PFSK-1 (cell line): ENCODE data around the gene ARL6IP6. TPM values are rescaled to one million over a fixed set of nuclear protein-coding genes. Genes with fewer than 3 reads are reported as not detected.
A peak's percentile ranks its signal among the peaks of the same experiment; 100 is the strongest.

Experiments
- FOXP2 ChIP-seq: optimal IDR thresholded peaks from 2 replicates; pipeline ENCODE3; 2011; ENCODE audit warnings: borderline replicate concordance, control low read depth, inconsistent platforms; ENCODE audit not compliant: insufficient read depth; ENCODE audit errors: extremely low read length, extremely low read depth
- POLR2AphosphoS5 ChIP-seq: IDR thresholded peaks from 2 replicates; pipeline ENCODE4 v1.6.1; 2012; ENCODE audit warnings: low read depth, mild to moderate bottlenecking, control low read depth, low read length, moderate library complexity
- SIN3A ChIP-seq: IDR thresholded peaks from 2 replicates; pipeline ENCODE4 v1.6.1; 2012; ENCODE audit warnings: mild to moderate bottlenecking, low read length, moderate library complexity, borderline replicate concordance; ENCODE audit not compliant: insufficient read depth
- TAF1 ChIP-seq: IDR thresholded peaks from 2 replicates; pipeline ENCODE4 v1.6.1; 2012; ENCODE audit warnings: low read length, control low read depth, borderline replicate concordance; ENCODE audit not compliant: insufficient read depth
- polyA plus RNA-seq: library from polyadenylated mRNA; unstranded; fragments of >200 nt; gene quantifications from one replicate; pipeline ENCODE4 v1.2.1, GENCODE V29; 2012; ENCODE audit warnings: low read depth, missing spikeins; ENCODE audit not compliant: insufficient read length
- TF ChIP-seq, protein P1 (sequence below), 2 experiments: IDR thresholded peaks; 2 replicates each; pipeline versions ENCODE4 v1.6.1 to v1.8.0; 2011 to 2012; ENCODE audit warnings: low read depth in 2 of 2, low read length in 2 of 2, control low read depth in 1 of 2, inconsistent platforms in 1 of 2, mild to moderate bottlenecking in 1 of 2, moderate library complexity in 1 of 2; ENCODE audit not compliant: insufficient read depth in 1 of 2

The ARL6IP6 gene
- polyA plus RNA-seq, result 12.4 TPM

DNA sequence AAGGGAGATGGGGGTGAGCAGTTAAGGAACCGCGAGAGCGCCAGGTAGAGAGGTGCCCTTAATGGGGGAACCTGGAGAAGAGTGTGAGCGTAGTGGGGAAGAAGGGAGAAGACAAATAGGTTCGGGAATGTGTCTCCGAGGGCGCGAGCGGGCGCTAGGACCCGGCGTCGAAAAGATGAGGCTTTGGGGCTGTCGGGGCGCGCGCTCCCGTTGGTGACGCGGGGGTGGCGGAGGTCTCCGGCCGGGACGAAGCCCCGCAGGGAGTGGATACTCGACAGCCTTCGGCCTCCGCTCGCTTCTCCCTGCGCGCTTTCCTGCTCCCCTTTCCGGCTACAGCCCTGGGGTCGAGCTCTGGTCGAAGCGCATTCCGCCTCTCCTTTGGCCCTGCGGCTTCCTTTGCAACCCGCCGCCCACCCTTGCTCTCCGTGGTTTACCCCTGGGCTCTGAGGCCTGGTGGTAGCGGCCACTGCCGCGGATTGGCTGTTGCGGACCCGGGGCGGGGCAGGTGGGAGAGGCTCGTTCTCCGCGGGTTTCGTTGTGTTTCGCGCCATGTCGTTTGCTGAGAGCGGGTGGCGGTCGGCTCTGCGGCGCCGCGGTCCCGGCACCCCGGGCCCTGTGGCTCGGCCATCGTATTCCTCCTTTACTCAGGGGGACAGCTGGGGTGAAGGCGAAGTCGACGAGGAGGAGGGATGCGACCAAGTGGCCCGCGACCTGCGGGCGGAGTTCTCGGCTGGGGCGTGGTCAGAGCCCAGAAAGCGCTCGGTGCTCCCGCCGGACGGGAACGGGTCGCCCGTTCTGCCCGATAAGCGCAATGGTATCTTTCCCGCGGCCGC is at the start of gene ARL6IP6:
Gene ARL6IP6, plus strand, starts transcription at position 545 of the 833 bp plus-strand sequence. Its CDS starts 5 bp downstream, at position 550.
- TF ChIP-seq, protein P1, sequence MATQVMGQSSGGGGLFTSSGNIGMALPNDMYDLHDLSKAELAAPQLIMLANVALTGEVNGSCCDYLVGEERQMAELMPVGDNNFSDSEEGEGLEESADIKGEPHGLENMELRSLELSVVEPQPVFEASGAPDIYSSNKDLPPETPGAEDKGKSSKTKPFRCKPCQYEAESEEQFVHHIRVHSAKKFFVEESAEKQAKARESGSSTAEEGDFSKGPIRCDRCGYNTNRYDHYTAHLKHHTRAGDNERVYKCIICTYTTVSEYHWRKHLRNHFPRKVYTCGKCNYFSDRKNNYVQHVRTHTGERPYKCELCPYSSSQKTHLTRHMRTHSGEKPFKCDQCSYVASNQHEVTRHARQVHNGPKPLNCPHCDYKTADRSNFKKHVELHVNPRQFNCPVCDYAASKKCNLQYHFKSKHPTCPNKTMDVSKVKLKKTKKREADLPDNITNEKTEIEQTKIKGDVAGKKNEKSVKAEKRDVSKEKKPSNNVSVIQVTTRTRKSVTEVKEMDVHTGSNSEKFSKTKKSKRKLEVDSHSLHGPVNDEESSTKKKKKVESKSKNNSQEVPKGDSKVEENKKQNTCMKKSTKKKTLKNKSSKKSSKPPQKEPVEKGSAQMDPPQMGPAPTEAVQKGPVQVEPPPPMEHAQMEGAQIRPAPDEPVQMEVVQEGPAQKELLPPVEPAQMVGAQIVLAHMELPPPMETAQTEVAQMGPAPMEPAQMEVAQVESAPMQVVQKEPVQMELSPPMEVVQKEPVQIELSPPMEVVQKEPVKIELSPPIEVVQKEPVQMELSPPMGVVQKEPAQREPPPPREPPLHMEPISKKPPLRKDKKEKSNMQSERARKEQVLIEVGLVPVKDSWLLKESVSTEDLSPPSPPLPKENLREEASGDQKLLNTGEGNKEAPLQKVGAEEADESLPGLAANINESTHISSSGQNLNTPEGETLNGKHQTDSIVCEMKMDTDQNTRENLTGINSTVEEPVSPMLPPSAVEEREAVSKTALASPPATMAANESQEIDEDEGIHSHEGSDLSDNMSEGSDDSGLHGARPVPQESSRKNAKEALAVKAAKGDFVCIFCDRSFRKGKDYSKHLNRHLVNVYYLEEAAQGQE (IDR thresholded peaks at IDR 0.05; ENCODE audit: insufficient read depth in 1 of 2, low read depth in 2 of 2, low read length in 2 of 2), result 0 out of 4 replicates have a peak, but pooled peaks of 1 of the 2 experiments have one; percentile 14
- TF ChIP-seq SIN3A (0 out of 2 replicates have a peak, but pooled peaks have one; percentile 43), TAF1 (peak; percentile 75; the same call in 1 of the 2 replicates), POLR2AphosphoS5 (peak; percentile 82), FOXP2 (peak; percentile 48)

DNA sequence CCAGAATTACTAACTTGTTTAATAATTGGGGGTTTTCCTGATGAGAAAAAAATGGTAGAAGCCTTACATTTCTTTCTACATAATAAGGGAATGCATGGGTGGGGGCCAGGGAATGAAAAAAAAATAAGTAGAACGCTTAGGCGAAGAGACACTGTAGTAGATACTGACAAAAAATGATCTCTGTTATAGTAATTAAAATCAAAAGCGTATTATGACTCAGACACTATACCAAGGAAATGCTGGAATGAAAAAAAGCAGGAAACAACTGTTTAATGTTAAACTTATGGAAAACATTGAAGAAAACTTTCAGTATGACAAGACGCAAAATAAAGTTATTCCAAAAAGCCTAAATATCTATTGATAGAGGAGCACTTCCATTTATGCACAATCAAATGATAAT is 44.1 kb upstream of the ARL6IP6 start:
- no peak for TF ChIP-seq SIN3A
- no peak for TF ChIP-seq POLR2AphosphoS5
- TF ChIP-seq, protein P1 (IDR thresholded peaks at IDR 0.05; ENCODE audit: insufficient read depth in 1 of 2, low read depth in 2 of 2, low read length in 2 of 2), result no peak
- TF ChIP-seq FOXP2, result no peak
- no peak for TF ChIP-seq TAF1

GRCh38 chr2:152676461-152676860 is 42.0 kb upstream of the ARL6IP6 start:
- TF ChIP-seq TAF1, result no peak
- no peak for TF ChIP-seq FOXP2
- TF ChIP-seq SIN3A, result no peak
- TF ChIP-seq, protein P1 (IDR thresholded peaks at IDR 0.05; ENCODE audit: insufficient read depth in 1 of 2, low read depth in 2 of 2, low read length in 2 of 2), result no peak
- no peak for TF ChIP-seq POLR2AphosphoS5

DNA sequence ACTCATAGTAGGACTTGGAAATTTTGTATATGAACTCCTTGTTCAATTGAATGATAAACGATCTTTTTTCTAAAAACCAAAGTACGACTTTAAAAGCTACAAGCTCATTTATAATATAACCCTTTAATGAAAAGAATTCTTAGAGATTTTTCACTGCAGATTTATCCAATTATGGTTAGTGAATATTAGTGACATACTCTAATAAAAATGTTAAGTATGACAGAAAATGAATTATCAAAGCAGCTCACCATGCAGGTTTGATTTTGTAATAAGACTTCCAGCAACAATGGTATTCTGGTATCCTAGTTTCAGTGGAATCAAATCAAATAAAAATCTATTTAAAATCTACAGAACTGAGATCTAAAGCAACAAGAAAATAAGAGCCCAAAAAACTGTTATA is 39.6 kb upstream of the ARL6IP6 start:
- TF ChIP-seq, protein P1 (IDR thresholded peaks at IDR 0.05; ENCODE audit: insufficient read depth in 1 of 2, low read depth in 2 of 2, low read length in 2 of 2), result no peak
- TF ChIP-seq POLR2AphosphoS5 (no peak), TAF1 (no peak), FOXP2 (no peak), SIN3A (no peak)
